Karpas-422 (cell line): ENCODE results near the gene NISCH. TPM values are rescaled to one million over a fixed set of nuclear protein-coding genes. Genes with fewer than 3 reads are reported as not detected.

ENCODE experiments used
- DNase-seq: peaks from one replicate; pipeline ENCODE4 v3.0.0-alpha.2; 2015
- H2AFZ ChIP-seq: fragments of 200-600 bp; sonication (generic); 2 replicates; pipeline ENCODE4 v1.6.1; 2014; ENCODE audit warnings: antibody characterized with exemption, low read length, mixed read lengths
- H3K27ac ChIP-seq: fragments of 200-600 bp; sonication (generic); 2 replicates; pipeline ENCODE4 v1.5.1; 2014; ENCODE audit warnings: mild to moderate bottlenecking, low read length, moderate library complexity
- H3K27me3 ChIP-seq: fragments of 200-600 bp; sonication (generic); 2 replicates; pipeline ENCODE4 v1.6.1; 2014; ENCODE audit warnings: low read length, mixed read lengths
- H3K36me3 ChIP-seq: fragments of 200-600 bp; sonication (generic); 2 replicates; pipeline ENCODE4 v1.6.1; 2014; ENCODE audit warnings: low read length, mixed read lengths; ENCODE audit not compliant: insufficient read depth
- H3K4me1 ChIP-seq: fragments of 200-600 bp; sonication (generic); 2 replicates; pipeline ENCODE4 v1.6.1; 2014; ENCODE audit warnings: mild to moderate bottlenecking, low read length, mixed read lengths
- H3K4me2 ChIP-seq: fragments of 200-600 bp; sonication (generic); 2 replicates; pipeline ENCODE4 v1.6.1; 2014; ENCODE audit warnings: low read length, low read depth, mild to moderate bottlenecking; ENCODE audit not compliant: poor library complexity, severe bottlenecking
- H3K4me3 ChIP-seq: fragments of 200-600 bp; sonication (generic); 2 replicates; pipeline ENCODE4 v1.5.1; 2014; ENCODE audit warnings: mild to moderate bottlenecking, antibody characterized with exemption, low read length, mixed read lengths
- H3K79me2 ChIP-seq: fragments of 200-600 bp; sonication (generic); 2 replicates; pipeline ENCODE4 v1.6.1; 2014; ENCODE audit warnings: mild to moderate bottlenecking, low read length, mixed read lengths
- H3K9ac ChIP-seq: fragments of 200-600 bp; sonication (generic); 2 replicates; pipeline ENCODE4 v1.6.0; 2014; ENCODE audit warnings: low read length
- H3K9me2 ChIP-seq: fragments of 200-600 bp; sonication (generic), shearing (Covaris generic); replicated peaks from 2 replicates; pipeline ENCODE4 v1.6.0; 2014; ENCODE audit warnings: mild to moderate bottlenecking, low read length, moderate library complexity; ENCODE audit not compliant: insufficient read depth
- H3K9me3 ChIP-seq: fragments of 300-700, 200-600 bp; sonication (generic); 2 replicates; pipeline ENCODE4 v1.6.1; 2014; ENCODE audit warnings: low read length, mixed read lengths
- H4K20me1 ChIP-seq: fragments of 200-600 bp; sonication (generic); 2 replicates; pipeline ENCODE4 v1.6.1; 2014; ENCODE audit warnings: mild to moderate bottlenecking, antibody characterized with exemption, low read length, low read depth; ENCODE audit not compliant: insufficient read depth
- total RNA-seq: library from RNA; depleted of rRNA; stranded (reverse); fragments of >200 nt; shearing (Covaris generic); gene quantifications from 2 replicates; pipeline ENCODE4 v1.2.3, GENCODE V29; 2014; ENCODE audit warnings: low replicate concordance

The NISCH gene
- total RNA-seq, 1 experiment from 2014 or later = 44.2 TPM

DNA sequence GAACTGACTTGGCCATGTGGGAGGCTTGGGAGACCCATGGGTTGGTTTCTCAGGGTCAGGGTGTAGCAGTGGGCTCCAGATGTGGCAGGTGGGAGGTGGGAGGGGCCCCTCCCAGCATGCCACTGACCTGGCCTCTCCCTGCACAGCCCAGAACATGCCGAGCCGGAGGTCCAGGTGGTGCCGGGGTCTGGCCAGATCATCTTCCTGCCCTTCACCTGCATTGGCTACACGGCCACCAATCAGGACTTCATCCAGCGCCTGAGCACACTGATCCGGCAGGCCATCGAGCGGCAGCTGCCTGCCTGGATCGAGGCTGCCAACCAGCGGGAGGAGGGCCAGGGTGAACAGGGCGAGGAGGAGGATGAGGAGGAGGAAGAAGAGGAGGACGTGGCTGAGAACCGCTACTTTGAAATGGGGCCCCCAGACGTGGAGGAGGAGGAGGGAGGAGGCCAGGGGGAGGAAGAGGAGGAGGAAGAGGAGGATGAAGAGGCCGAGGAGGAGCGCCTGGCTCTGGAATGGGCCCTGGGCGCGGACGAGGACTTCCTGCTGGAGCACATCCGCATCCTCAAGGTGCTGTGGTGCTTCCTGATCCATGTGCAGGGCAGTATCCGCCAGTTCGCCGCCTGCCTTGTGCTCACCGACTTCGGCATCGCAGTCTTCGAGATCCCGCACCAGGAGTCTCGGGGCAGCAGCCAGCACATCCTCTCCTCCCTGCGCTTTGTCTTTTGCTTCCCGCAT is 31.8 kb downstream of the NISCH start:
- Histone ChIP-seq H2AFZ (no peak overlapping the region), H3K4me3 (no peak overlapping the region), H3K4me1 (no peaks in the 10 kb centered on the region), H3K9ac (no peak overlapping the region), H3K9me2 (no peaks in the 10 kb centered on the region), H3K36me3 (0 out of 2 replicates have a peak, but pooled peaks cover 2% of the 10 kb centered on the region), H3K4me2 (no peak overlapping the region), H3K27ac (no peak overlapping the region), H4K20me1 (no peaks in the 10 kb centered on the region), H3K9me3 (no peaks in the 10 kb centered on the region), H3K27me3 (no peaks in the 10 kb centered on the region), H3K79me2 (no peaks in the 10 kb centered on the region)
- no peak for DNase-seq

DNA sequence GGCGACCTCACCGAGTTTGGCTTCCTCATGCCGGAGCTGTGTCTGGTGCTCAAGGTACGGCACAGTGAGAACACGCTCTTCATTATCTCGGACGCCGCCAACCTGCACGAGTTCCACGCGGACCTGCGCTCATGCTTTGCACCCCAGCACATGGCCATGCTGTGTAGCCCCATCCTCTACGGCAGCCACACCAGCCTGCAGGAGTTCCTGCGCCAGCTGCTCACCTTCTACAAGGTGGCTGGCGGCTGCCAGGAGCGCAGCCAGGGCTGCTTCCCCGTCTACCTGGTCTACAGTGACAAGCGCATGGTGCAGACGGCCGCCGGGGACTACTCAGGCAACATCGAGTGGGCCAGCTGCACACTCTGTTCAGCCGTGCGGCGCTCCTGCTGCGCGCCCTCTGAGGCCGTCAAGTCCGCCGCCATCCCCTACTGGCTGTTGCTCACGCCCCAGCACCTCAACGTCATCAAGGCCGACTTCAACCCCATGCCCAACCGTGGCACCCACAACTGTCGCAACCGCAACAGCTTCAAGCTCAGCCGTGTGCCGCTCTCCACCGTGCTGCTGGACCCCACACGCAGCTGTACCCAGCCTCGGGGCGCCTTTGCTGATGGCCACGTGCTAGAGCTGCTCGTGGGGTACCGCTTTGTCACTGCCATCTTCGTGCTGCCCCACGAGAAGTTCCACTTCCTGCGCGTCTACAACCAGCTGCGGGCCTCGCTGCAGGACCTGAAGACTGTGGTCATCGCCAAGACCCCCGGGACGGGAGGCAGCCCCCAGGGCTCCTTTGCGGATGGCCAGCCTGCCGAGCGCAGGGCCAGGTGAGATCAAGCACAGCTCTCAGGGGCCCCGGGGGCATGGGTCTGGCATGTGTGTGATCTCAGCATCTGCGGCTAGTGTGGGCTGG is 32.6 kb downstream of the NISCH start:
- no peak overlapping the region for H3K4me3 ChIP-seq
- no peaks in the 10 kb centered on the region for H3K27me3 ChIP-seq
- no peak overlapping the region for H3K4me2 ChIP-seq
- H2AFZ ChIP-seq = no peak overlapping the region
- no peaks in the 10 kb centered on the region for H3K79me2 ChIP-seq
- no peaks in the 10 kb centered on the region for H3K4me1 ChIP-seq
- H3K36me3 ChIP-seq = 0 out of 2 replicates have a peak, but pooled peaks cover 2% of the 10 kb centered on the region
- no peak for DNase-seq
- no peaks in the 10 kb centered on the region for H3K9me2 ChIP-seq
- H3K9ac ChIP-seq = no peak overlapping the region
- H3K27ac ChIP-seq = no peak overlapping the region
- H4K20me1 ChIP-seq = no peaks in the 10 kb centered on the region
- H3K9me3 ChIP-seq = no peaks in the 10 kb centered on the region

DNA sequence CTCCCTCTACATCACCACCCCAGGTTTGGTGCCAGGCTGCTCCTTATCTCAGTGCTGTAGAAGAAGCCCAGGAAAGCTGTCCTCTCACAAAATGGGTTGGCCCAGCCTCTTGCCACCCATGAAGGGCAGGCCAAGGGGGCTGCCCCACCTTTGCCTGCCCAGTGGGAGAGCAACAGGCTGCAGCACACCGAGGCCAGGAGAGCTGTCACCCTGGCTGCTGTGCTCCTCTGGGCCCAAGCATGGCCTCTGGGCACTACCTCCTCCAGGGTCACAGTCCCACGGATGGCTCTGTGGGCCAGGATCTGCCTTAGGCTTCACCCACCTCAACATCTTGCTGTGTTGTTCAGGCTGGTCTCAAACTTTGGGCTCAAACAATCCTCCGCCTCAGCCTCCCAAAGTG is 33.3 kb downstream of the NISCH start:
- no peaks in the 10 kb centered on the region for H3K9me3 ChIP-seq
- H3K79me2 ChIP-seq = no peaks in the 10 kb centered on the region
- no peaks in the 10 kb centered on the region for H3K4me1 ChIP-seq
- DNase-seq = no peak
- no peak overlapping the region for H2AFZ ChIP-seq
- no peaks in the 10 kb centered on the region for H3K27me3 ChIP-seq
- H3K9ac ChIP-seq = no peak overlapping the region
- no peaks in the 10 kb centered on the region for H4K20me1 ChIP-seq
- no peak overlapping the region for H3K4me2 ChIP-seq
- no peaks in the 10 kb centered on the region for H3K9me2 ChIP-seq
- H3K36me3 ChIP-seq = 0 out of 2 replicates have a peak, but pooled peaks cover 2% of the 10 kb centered on the region
- no peak overlapping the region for H3K27ac ChIP-seq
- no peak overlapping the region for H3K4me3 ChIP-seq

DNA sequence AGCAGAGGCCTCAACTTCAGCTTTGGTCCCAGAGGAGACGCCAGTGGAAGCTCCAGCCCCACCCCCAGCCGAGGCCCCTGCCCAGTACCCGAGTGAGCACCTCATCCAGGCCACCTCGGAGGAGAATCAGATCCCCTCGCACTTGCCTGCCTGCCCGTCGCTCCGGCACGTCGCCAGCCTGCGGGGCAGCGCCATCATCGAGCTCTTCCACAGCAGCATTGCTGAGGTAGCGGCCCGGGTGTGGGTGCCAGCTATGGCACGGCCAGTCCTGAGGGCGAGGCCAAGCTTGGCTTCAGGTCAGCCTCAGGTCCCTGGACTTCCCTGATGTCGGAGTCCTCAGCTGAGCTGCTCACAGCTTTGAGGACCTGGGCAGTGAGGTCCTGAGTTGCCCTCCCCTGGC is 34.0 kb downstream of the NISCH start:
- Histone ChIP-seq H3K9me2 (no peaks in the 10 kb centered on the region), H2AFZ (no peak overlapping the region), H3K4me1 (no peaks in the 10 kb centered on the region), H3K27ac (no peak overlapping the region), H3K9ac (no peak overlapping the region), H3K4me3 (no peak overlapping the region), H4K20me1 (no peaks in the 10 kb centered on the region), H3K27me3 (no peaks in the 10 kb centered on the region), H3K79me2 (no peaks in the 10 kb centered on the region), H3K36me3 (0 out of 2 replicates have a peak, but pooled peaks cover 2% of the 10 kb centered on the region), H3K4me2 (no peak overlapping the region), H3K9me3 (no peaks in the 10 kb centered on the region)
- DNase-seq = no peak

DNA sequence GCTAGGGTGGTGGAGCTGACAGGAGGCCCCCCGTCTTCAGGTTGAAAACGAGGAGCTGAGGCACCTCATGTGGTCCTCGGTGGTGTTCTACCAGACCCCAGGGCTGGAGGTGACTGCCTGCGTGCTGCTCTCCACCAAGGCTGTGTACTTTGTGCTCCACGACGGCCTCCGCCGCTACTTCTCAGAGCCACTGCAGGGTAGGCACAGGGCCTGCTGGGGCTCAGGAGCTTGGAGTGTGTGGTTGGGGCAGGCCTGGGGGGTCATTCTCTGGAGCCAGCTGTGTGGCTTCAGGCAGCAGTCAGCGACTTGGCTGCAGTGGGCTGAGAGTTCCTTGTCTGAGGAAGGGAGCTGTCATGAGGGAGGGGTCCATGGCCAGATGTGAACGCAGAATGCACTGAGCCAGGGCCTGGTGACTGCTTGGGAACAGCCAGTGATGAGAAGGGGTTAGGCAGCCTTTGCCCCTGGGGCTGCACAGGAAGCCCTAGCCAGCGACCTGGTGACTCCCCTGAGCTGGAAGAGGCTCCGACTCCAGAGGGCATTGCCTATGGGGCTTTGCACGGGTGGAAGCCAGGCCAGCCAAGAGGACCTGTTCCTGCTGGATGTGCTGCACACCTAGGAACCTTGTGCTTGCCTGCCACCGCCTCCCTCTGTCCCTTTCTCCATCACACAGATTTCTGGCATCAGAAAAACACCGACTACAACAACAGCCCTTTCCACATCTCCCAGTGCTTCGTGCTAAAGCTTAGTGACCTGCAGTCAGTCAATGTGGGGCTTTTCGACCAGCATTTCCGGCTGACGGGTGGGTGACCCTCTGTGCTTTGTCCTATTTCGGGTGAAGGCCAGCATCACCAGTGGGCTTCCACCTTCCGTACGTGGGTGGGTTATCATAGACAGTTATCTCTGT is 34.9 kb downstream of the NISCH start:
- no peak for DNase-seq
- Histone ChIP-seq H3K79me2 (no peaks in the 10 kb centered on the region), H3K4me3 (no peak overlapping the region), H2AFZ (no peak overlapping the region), H3K9me3 (no peaks in the 10 kb centered on the region), H3K9me2 (no peaks in the 10 kb centered on the region), H4K20me1 (no peaks in the 10 kb centered on the region), H3K27me3 (no peaks in the 10 kb centered on the region), H3K27ac (no peak overlapping the region), H3K36me3 (0 out of 2 replicates have a peak, but pooled peaks cover 2% of the 10 kb centered on the region), H3K4me2 (no peak overlapping the region), H3K4me1 (no peaks in the 10 kb centered on the region), H3K9ac (no peak overlapping the region)

DNA sequence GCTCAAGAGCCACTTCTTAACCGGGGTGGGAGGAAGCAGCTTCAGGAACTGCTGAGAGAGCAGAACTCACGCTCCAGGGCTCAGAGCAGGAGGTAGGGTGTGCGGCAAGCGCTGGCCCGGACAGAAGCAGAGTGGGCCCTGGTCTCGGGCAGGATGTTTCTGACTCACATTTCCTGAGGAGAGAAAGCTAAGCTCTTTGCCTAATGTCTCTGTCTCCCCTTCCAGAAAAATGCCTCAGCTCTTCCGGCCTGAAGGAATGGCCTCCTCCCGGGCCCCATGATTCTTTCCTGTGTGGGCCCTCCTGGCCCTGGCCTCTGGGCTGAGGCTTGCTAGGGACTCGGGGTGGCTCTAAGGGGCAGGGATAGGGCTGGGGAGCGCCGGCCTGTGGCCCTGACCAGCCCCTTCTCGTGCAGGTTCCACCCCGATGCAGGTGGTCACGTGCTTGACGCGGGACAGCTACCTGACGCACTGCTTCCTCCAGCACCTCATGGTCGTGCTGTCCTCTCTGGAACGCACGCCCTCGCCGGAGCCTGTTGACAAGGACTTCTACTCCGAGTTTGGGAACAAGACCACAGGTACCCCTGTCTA is 35.6 kb downstream of the NISCH start:
- 0 out of 2 replicates have a peak, but pooled peaks cover 2% of the 10 kb centered on the region for H3K36me3 ChIP-seq
- no peaks in the 10 kb centered on the region for H3K27me3 ChIP-seq
- no peaks in the 10 kb centered on the region for H4K20me1 ChIP-seq
- no peak overlapping the region for H2AFZ ChIP-seq
- no peak overlapping the region for H3K4me2 ChIP-seq
- no peaks in the 10 kb centered on the region for H3K9me2 ChIP-seq
- no peak overlapping the region for H3K4me3 ChIP-seq
- no peaks in the 10 kb centered on the region for H3K79me2 ChIP-seq
- no peak for DNase-seq
- no peaks in the 10 kb centered on the region for H3K9me3 ChIP-seq
- no peak overlapping the region for H3K27ac ChIP-seq
- H3K4me1 ChIP-seq = no peaks in the 10 kb centered on the region
- H3K9ac ChIP-seq = no peak overlapping the region

DNA sequence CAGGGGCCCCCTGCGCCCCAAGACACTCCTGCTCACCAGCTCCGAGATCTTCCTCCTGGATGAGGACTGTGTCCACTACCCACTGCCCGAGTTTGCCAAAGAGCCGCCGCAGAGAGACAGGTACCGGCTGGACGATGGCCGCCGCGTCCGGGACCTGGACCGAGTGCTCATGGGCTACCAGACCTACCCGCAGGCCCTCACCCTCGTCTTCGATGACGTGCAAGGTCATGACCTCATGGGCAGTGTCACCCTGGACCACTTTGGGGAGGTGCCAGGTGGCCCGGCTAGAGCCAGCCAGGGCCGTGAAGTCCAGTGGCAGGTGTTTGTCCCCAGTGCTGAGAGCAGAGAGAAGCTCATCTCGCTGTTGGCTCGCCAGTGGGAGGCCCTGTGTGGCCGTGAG is 36.7 kb downstream of the NISCH start:
- no peaks in the 10 kb centered on the region for H3K27me3 ChIP-seq
- no peaks in the 10 kb centered on the region for H3K4me1 ChIP-seq
- 0 out of 2 replicates have a peak, but pooled peaks cover 2% of the 10 kb centered on the region for H3K36me3 ChIP-seq
- no peak for DNase-seq
- no peaks in the 10 kb centered on the region for H3K9me2 ChIP-seq
- no peak overlapping the region for H3K27ac ChIP-seq
- no peaks in the 10 kb centered on the region for H3K79me2 ChIP-seq
- H3K9ac ChIP-seq = no peak overlapping the region
- H2AFZ ChIP-seq = no peak overlapping the region
- no peak overlapping the region for H3K4me2 ChIP-seq
- no peak overlapping the region for H3K4me3 ChIP-seq
- no peaks in the 10 kb centered on the region for H3K9me3 ChIP-seq
- no peaks in the 10 kb centered on the region for H4K20me1 ChIP-seq
